GM19238 (cell line): ENCODE measurements around the gene PLGRKT.
"Not testable (repeated sequence)": the region's sequence is repeated elsewhere in the genome, so short reads cannot be mapped to it uniquely, and the experiment has no call there.

ENCODE experiments used
- DNase-seq: peaks from one replicate; pipeline ENCODE4 v3.0.0; 2011; ENCODE audit warnings: low spot score; ENCODE audit not compliant: insufficient read length

PLGRKT gene

DNA sequence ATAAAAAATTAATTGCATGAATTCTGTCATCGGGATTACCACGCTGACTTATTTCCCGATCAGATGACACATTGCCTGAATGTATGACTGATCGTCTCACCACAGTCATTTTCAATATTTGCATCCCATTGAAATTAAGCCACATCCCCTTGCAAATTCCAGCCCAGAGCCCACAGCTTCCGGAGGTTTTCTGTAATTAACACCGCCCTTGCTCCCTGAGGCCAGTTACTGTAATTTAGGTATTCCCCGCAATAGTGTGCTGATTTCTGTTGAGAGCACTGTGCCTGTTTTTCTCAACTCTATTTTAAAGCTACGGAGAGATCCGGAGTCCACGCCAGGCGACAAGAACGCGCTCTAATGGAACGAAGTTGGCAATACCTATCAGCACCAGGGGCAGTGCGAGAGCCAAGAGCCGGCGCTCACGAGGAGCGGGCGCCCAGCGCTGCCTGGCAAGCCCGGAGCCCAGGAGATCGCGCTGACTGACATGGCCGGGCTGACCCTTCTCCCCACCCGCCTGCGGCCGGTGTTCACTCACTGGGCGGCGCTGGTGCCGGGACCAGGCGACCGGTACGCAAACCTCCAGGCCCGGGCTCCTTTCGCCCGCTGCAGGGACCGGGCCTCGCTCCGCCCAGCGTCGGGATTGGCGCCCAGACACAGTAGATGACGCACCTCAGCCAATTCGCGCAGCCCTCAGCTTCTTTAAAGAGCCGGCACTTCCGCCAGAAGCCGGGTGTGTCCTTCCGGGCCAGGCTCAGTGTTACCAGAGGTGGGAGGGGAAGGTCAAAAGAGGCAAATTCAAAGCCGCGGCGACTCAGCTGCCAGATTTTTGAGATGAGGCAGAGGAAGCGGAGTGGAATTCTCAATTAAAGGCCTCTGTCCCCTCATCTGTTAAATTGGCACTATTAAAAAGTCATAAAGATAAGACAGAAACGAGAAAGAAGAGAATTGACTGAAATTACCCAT, at the start of gene PLGRKT:
Gene PLGRKT (minus strand): TSS at position 672 of the 963 bp plus-strand sequence. CDS start 5,948 bp downstream, outside the sequence.
- DNase-seq, result peak; percentile 72

DNA sequence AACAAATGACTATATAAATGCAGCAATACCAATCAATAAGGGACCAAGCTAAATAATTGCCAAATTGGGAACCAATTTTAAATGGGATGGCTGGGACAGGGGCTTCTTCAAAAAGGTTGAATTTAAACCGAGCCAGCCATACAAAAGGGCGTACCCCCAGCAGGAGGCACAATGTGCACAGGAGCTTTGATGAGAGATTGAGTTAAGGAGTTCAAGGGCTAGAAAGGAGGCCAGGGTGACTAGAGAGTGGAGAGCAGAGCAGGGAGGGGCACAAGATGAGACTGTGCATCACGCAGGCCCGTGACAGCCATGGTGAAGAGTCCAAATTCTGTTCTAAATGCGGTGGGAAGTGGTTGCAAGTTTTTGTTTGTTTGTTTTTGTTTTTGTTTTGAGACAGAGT, 49.3 kb upstream of the PLGRKT start:
- no peak for DNase-seq

- no peak for DNase-seq
These were observed 47.8 kb upstream of the PLGRKT start for GRCh38 chr9:5485378-5486085.

DNA sequence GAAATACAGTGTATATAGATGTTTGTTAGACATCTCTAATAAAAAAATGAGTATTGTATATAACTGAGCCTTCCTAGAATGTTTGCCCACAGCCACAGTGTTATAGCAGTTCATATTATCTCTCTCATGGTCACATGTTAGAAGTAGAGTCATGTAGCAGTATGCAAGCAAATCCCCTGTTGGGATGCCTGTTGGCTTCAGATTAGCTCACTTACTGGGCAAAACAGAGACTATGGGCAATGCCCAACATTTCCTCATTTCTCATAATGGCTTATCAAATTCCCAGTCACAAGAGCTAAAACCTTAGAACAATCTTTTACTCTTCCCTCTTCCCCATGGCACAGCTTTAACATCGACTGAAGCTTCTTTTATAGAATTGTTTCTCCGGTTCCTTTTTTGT, 45.6 kb upstream of the PLGRKT start:
- no peak for DNase-seq

DNA sequence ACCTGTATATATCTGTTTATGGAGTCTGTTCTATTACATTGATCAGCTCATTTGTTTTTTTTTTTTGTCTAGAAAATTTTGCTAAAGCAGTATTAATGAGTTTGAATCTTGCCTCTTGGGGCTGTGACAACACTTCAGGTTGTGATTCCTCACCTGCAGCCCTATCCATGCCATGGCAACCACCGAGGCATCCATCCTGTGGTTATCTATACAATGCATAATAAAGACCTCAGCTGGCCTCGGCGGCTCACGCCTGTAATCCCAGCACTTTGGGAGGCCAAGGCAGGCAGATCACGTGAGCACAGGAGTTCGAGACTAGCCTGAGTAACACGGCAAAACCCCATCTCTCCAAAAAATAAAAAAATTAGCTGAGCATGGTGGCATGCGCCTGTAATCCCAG, 44.5 kb upstream of the PLGRKT start:
- DNase-seq, result no peak

- no peak for DNase-seq
These were observed 43.8 kb upstream of the PLGRKT start for GRCh38 chr9:5481322-5482040.

DNA sequence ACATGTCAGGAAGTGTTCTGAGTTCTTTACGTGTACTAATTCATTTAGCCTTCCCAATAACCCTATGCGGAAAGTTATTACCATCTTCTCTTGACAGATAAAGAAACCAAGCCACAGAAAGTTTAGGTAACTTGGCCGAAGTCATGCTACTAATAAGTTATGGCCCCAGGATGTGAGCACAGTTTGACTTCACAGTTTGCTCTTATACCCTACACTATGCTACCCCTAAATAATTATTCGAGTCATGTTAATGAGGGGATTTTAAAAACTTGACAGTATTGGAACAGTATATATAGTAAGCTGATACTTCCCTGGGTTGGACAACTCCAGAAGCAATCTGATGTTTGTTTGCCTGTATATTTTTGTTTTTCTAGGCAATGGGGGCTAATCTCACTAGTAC, 43.2 kb upstream of the PLGRKT start:
- DNase-seq, result no peak

GRCh38 chr9:5479994-5480694, 42.4 kb upstream of the PLGRKT start:
- no peak for DNase-seq

DNA sequence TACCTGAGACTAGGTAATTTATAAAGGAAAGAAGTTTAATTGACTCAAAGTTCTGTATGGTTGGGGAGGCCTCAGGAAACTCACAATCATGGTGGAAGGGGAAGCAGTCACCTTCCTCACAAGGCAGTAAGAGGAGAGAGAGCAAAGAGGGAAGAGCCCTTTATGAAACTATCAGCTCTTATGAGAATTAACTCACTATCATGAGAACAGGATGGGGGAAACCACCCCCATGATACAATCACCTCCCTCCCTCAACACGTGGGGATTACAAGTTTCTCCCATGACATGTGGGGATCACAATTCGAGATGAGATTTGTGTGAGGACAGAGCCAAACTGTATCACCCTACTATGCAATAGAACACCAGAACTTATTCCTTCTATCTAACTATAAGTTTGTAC, 40.5 kb upstream of the PLGRKT start:
- DNase-seq, result no peak

GRCh38 chr9:5475611-5476010, 37.9 kb upstream of the PLGRKT start:
- DNase-seq, result not testable (repeated sequence)

GRCh38 chr9:5470816-5471215, 33.1 kb upstream of the PLGRKT start:
- no peak for DNase-seq

DNA sequence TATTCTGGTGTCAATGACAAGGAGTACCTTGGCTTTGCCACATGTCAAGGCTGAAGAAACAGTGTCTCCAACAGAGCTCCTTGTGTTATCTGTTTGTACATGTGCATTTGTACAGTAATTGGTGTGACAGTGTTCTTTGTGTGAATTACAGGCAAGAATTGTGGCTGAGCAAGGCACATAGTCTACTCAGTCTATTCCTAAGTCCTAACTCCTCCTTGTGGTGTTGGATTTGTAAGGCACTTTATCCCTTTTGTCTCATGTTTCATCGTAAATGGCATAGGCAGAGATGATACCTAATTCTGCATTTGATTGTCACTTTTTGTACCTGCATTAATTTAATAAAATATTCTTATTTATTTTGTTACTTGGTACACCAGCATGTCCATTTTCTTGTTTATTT, 32.4 kb upstream of the PLGRKT start:
- DNase-seq, result no peak

GRCh38 chr9:5468850-5469249, 31.1 kb upstream of the PLGRKT start:
- DNase-seq, result no peak

DNA sequence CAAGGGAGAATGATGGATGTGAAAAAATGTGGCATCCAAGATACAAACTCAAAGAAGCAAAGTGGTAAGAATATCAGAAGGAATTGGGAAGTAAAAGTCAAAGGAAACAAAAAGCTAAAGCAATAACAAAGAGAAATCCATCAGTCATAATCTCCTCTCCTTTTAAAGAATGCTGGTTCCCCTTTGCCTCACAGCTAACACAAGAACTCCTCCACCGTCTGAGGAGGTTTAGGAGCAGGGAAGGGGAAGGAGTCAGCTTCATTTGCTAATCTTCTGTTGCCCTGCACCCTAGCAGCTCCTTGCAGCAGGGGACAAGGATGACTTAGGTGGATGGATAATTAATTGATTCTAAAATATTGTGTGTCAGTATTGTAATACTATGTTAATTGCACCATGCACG, 29.0 kb upstream of the PLGRKT start:
- DNase-seq, result no peak

GRCh38 chr9:5466005-5466404, 28.3 kb upstream of the PLGRKT start:
- DNase-seq, result no peak

- not testable (repeated sequence) for DNase-seq
These were observed 27.2 kb upstream of the PLGRKT start for GRCh38 chr9:5464831-5465330.

DNA sequence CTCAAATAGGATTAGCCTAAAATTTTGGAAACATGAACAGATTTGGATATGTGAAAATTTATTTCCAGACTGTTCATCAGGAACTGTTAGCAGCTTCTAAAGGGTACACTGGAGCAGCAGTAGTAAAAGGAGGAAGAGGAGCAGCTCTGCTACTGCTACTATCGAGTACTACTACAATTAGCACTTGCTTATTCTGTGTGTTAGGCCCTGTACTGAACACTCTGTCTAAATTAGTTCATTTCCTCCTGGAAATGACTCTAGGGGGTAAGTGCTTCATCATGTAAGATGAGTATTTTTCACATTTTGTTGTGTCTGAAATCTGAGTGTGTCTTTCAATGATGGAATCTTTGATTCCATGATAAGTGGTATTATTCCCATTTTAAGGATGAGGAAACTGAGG, 22.4 kb upstream of the PLGRKT start:
- DNase-seq, result no peak

DNA sequence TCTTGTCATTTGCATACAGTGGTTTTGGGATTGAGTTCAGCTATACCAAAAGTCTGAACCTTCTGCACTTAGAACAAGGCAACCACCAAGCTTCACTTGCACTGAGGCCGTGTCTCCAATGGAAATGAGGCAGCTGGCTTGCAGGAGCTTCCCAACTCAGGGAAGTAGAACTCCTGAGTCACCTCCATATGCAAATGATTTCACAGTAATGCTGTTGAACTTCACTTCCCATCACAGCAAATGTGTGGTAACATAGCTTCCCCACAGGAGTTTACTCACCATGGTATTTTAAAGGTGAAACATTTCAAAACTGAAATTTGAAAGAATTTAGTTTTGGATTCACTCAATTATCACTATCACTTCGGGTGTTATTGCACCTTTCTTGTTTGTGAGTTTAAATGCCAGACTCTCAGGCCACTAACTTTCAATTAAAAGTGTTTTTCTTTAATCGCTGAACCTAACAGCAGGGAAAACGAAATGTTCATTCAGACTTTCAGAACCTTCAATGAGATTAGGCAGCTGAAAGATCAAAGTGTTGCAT, 21.6 kb upstream of the PLGRKT start:
- DNase-seq, result no peak

DNA sequence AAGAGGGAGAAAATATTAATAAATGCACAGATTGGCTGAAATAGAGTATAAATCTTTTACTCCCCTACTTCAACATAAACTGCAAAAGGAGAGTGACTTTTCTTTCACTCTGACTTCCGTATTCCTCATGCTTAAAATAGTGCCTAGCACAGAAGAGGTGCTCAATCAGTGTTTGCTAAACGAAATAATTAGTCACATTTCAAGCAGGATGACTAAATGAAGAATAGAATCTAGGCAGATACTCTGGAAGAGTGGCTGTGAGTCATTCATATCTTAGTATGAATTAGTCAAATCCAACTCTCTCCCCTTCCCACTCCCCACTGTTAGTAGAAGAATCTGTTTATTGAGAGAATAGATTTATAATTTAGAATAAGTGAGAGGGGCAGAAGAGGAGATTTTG, 17.5 kb upstream of the PLGRKT start:
- no peak for DNase-seq

DNA sequence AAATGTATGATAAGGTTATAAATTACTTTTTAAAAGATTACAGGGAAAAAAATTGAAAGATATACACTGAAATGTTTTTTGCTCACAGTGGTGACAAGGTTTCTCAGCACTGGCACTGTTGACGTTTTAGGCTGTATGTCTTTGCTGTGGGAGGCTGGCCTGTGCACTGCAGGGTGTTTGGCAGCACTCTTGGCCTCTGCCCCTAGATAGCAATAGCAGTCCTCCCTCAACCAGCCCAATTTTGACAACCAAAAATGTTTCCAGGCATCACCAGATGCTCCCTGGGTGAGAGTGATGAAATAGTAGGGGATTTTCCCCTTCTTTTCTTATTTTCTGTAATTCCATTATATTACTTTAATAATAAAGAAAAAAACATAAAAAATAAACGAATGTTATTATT, 15.9 kb upstream of the PLGRKT start:
- DNase-seq, result no peak

DNA sequence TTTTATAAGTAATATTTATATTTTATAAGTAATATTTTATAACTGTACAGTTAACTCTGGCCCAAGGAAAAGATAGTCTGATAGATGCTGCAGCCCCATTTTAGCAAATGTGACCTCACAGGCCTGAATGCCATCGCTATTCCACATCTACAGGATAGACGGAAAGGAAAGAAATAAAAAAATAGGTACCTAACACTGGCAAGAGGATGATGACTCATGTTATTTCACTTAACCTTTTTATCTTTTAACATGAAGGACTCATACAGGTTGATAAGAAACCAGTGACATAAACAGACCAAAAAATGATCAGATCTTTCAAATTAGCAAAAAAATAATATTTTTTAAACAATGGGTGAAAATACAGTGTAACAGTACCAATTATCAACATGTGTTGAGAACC, 15.3 kb upstream of the PLGRKT start:
- no peak for DNase-seq
